IMR-90 (cell line): Measurements from ENCODE around the gene CBFA2T3. TPM values are rescaled to one million over a fixed set of nuclear protein-coding genes. Genes with fewer than 3 reads are reported as not detected.

ENCODE experiments used
- ATAC-seq: fragments of 200-7000 bp; cut with Tn5 transposase; 2 replicates; pipeline ENCODE4 v1.9.1; 2020; ENCODE audit warnings: low read depth, mild to moderate bottlenecking, moderate library complexity
- BruUV-seq: library from RNA; stranded (reverse); fragments of 400-500 nt; replicated peaks from 2 replicates; lab custom pipeline; 2021; lab: Mats Ljungman, UMichigan
- CTCF ChIA-PET: fragments of 300-600 bp; formaldehyde crosslinking; extraction: SDS; loops from one replicate; lab custom pipeline; 2021; ENCODE audit warnings: antibody characterized with exemption; lab: Yijun Ruan, JAX
- POLR2A ChIA-PET: fragments of 300-600 bp; sonication (Branson Sonifier 250); formaldehyde crosslinking; loops from one replicate; lab custom pipeline; 2022; ENCODE audit warnings: antibody characterized with exemption; ENCODE audit not compliant: unreplicated experiment; lab: Charles Lee
- DNase-seq: peaks from one replicate; pipeline ENCODE4 v3.0.0; 2013
- H2AFZ ChIP-seq: replicated peaks from 2 replicates; pipeline ENCODE3; 2013; ENCODE audit warnings: low read length, mild to moderate bottlenecking; ENCODE audit not compliant: poor library complexity
- H2AK5ac ChIP-seq: 2 replicates; pipeline ENCODE4 v1.6.1; 2013; ENCODE audit warnings: low read depth, low read length, inconsistent platforms
- H2AK9ac ChIP-seq: replicated peaks from 2 replicates; pipeline ENCODE3; 2013; ENCODE audit warnings: mild to moderate bottlenecking, low read depth, low read length, moderate library complexity; ENCODE audit not compliant: poor library complexity
- H2BK120ac ChIP-seq: 2 replicates; pipeline ENCODE4 v1.6.1; 2013; ENCODE audit warnings: low read depth, low read length, inconsistent platforms
- H2BK15ac ChIP-seq: 3 replicates; pipeline ENCODE4 v1.6.1; 2013; ENCODE audit warnings: low read depth, low read length, inconsistent platforms
- H2BK20ac ChIP-seq: 2 replicates; pipeline ENCODE4 v1.6.1; 2013; ENCODE audit warnings: low read depth, mild to moderate bottlenecking, inconsistent platforms, low read length, moderate library complexity
- H2BK5ac ChIP-seq: 2 replicates; pipeline ENCODE4 v1.6.1; 2013; ENCODE audit warnings: mild to moderate bottlenecking, low read depth, low read length, inconsistent platforms; ENCODE audit not compliant: poor library complexity, severe bottlenecking
- H3K14ac ChIP-seq: replicated peaks from 2 replicates; pipeline ENCODE4 v1.6.1; 2013; ENCODE audit warnings: low read depth, low read length, inconsistent platforms
- H3K18ac ChIP-seq: 2 replicates; pipeline ENCODE4 v1.6.1; 2013; ENCODE audit warnings: low read depth, low read length, control low read depth
- H3K23ac ChIP-seq: 2 replicates; pipeline ENCODE4 v1.6.1; 2013; ENCODE audit warnings: low read depth, low read length, inconsistent platforms
- H3K27ac ChIP-seq: 2 replicates; pipeline ENCODE4 v1.5.1; 2013; ENCODE audit warnings: mild to moderate bottlenecking, control low read depth, low read length; ENCODE audit not compliant: insufficient read depth
- H3K27me3 ChIP-seq: 2 replicates; pipeline ENCODE4 v1.6.1; 2013; ENCODE audit warnings: low read length; ENCODE audit not compliant: control insufficient read depth, insufficient read depth
- H3K36me3 ChIP-seq: 2 replicates; pipeline ENCODE4 v1.6.1; 2013; ENCODE audit warnings: low read length, mixed read lengths; ENCODE audit not compliant: control insufficient read depth, insufficient read depth
- H3K4ac ChIP-seq: 2 replicates; pipeline ENCODE4 v1.6.1; 2013; ENCODE audit warnings: low read depth, low read length, inconsistent platforms
- H3K4me1 ChIP-seq: 2 replicates; pipeline ENCODE4 v1.6.1; 2013; ENCODE audit warnings: low read length, mixed read lengths; ENCODE audit not compliant: control insufficient read depth, insufficient read depth
- H3K4me2 ChIP-seq: 2 replicates; pipeline ENCODE4 v1.6.1; 2013; ENCODE audit warnings: low read depth, mild to moderate bottlenecking, control low read depth, low read length, moderate library complexity
- H3K4me3 ChIP-seq: 2 replicates; pipeline ENCODE4 v1.5.1; 2013; ENCODE audit warnings: low read depth, mild to moderate bottlenecking, control low read depth, low read length, moderate library complexity; ENCODE audit not compliant: insufficient read depth
- H3K56ac ChIP-seq: 2 replicates; pipeline ENCODE4 v1.6.1; 2013; ENCODE audit warnings: low read length, inconsistent platforms; ENCODE audit not compliant: insufficient read depth; ENCODE audit errors: extremely low read depth
- H3K79me1 ChIP-seq, 2 experiments: 2 replicates each; pipeline ENCODE4 v1.6.1; 2013; ENCODE audit warnings: low read length in 2 of 2, inconsistent platforms in 1 of 2, low read depth in 1 of 2
- H3K9ac ChIP-seq: 2 replicates; pipeline ENCODE4 v1.6.1; 2013; ENCODE audit warnings: low read depth, low read length, control low read depth
- H3K9me1 ChIP-seq: 2 replicates; pipeline ENCODE4 v1.6.1; 2013; ENCODE audit warnings: low read length, inconsistent platforms; ENCODE audit not compliant: insufficient read depth
- H3K9me3 ChIP-seq: 2 replicates; pipeline ENCODE4 v1.6.1; 2013; ENCODE audit warnings: low read length; ENCODE audit not compliant: control insufficient read depth, insufficient read depth
- H4K20me1 ChIP-seq: 2 replicates; pipeline ENCODE4 v1.6.1; 2013; ENCODE audit warnings: low read length, inconsistent platforms; ENCODE audit not compliant: insufficient read depth
- H4K5ac ChIP-seq: 2 replicates; pipeline ENCODE4 v1.6.1; 2013; ENCODE audit warnings: mild to moderate bottlenecking, low read depth, low read length, control low read depth
- H4K8ac ChIP-seq, 2 experiments: 2 replicates each; pipeline ENCODE4 v1.6.1; 2013; ENCODE audit warnings: low read depth in 2 of 2, low read length in 2 of 2, control low read depth in 1 of 2, inconsistent platforms in 1 of 2
- H4K91ac ChIP-seq: 2 replicates; pipeline ENCODE4 v1.6.1; 2013; ENCODE audit warnings: low read depth, low read length, inconsistent platforms; ENCODE audit not compliant: insufficient read depth
- BHLHE40 ChIP-seq: fragments of 150-350 bp; IDR thresholded peaks from 2 replicates; pipeline ENCODE4 v1.6.1; 2016; ENCODE audit warnings: mild to moderate bottlenecking, low read depth, low read length
- CEBPB ChIP-seq: IDR thresholded peaks from 2 replicates; pipeline ENCODE4 v1.6.1; 2012; ENCODE audit warnings: low read depth, low read length, improper control_type of control experiment
- CHD1 ChIP-seq: IDR thresholded peaks from 2 replicates; pipeline ENCODE4 v1.6.1; 2012; ENCODE audit warnings: low read depth, low read length, improper control_type of control experiment
- CTCF ChIP-seq: conservative IDR thresholded peaks from 2 replicates; pipeline ENCODE4 v1.5.1; 2012; ENCODE audit warnings: mild to moderate bottlenecking, low read depth, low read length, improper control_type of control experiment
- ELK1 ChIP-seq: fragments of 150-350 bp; IDR thresholded peaks from 2 replicates; pipeline ENCODE4 v1.6.1; 2016; ENCODE audit warnings: low read depth, mild to moderate bottlenecking, low read length, moderate library complexity, borderline replicate concordance
- FOS ChIP-seq: fragments of 150-350 bp; IDR thresholded peaks from 2 replicates; pipeline ENCODE4 v1.6.1; 2016; ENCODE audit warnings: low read depth, low read length
- MAFK ChIP-seq: IDR thresholded peaks from 2 replicates; pipeline ENCODE4 v1.6.1; 2012; ENCODE audit warnings: low read depth, low read length, improper control_type of control experiment
- MAZ ChIP-seq: IDR thresholded peaks from 2 replicates; pipeline ENCODE4 v1.6.1; 2012; ENCODE audit warnings: low read depth, mild to moderate bottlenecking, low read length, improper control_type of control experiment, moderate library complexity, borderline replicate concordance
- MXI1 ChIP-seq: IDR thresholded peaks from 2 replicates; pipeline ENCODE4 v1.6.1; 2012; ENCODE audit warnings: low read depth, mild to moderate bottlenecking, low read length, moderate library complexity, borderline replicate concordance
- NFE2L2 ChIP-seq: fragments of 150-350 bp; IDR thresholded peaks from 2 replicates; pipeline ENCODE4 v1.6.1; 2016; ENCODE audit warnings: low read depth, mild to moderate bottlenecking, low read length
- POLR2A ChIP-seq: IDR thresholded peaks from 2 replicates; pipeline ENCODE4 v1.6.1; 2012; ENCODE audit warnings: mild to moderate bottlenecking, low read depth, low read length
- RAD21 ChIP-seq: IDR thresholded peaks from 2 replicates; pipeline ENCODE4 v1.6.1; 2012; ENCODE audit warnings: low read length, improper control_type of control experiment
- RCOR1 ChIP-seq: IDR thresholded peaks from 2 replicates; pipeline ENCODE4 v1.6.1; 2012; ENCODE audit warnings: mild to moderate bottlenecking, low read length, improper control_type of control experiment; ENCODE audit not compliant: insufficient replicate concordance
- RFX5 ChIP-seq: IDR thresholded peaks from 2 replicates; pipeline ENCODE4 v1.8.0; 2012; ENCODE audit warnings: low read depth, mild to moderate bottlenecking, low read length, moderate library complexity
- SMC3 ChIP-seq: fragments of 150-350 bp; IDR thresholded peaks from 2 replicates; pipeline ENCODE4 v1.6.1; 2016; ENCODE audit warnings: low read depth, mild to moderate bottlenecking, antibody characterized with exemption, low read length, moderate library complexity
- USF2 ChIP-seq: fragments of 150-350 bp; IDR thresholded peaks from 2 replicates; pipeline ENCODE4 v1.6.1; 2017; ENCODE audit warnings: mild to moderate bottlenecking, antibody characterized with exemption, low read length, low read depth
- WGBS, 2 experiments: methylation state at CpG; one replicate each; pipeline versions ENCODE4 v1.1.5 to v1.1.7; 2013; ENCODE audit warnings: missing lambda C conversion rate in 2 of 2; ENCODE audit not compliant: insufficient read length in 1 of 2; ENCODE audit errors: extremely low coverage in 2 of 2; 5-methylcytosine and 5-hydroxymethylcytosine counted together
- dilution Hi-C: fragments of 300-500 bp; cut with HindIII; formaldehyde crosslinking; loops from one replicate; pipeline ENCODE4 v1.14.3; 2018; ENCODE audit warnings: low sequenced_read_pairs; ENCODE audit not compliant: unreplicated experiment
- in situ Hi-C: fragments of 300-500 bp; cut with MboI; formaldehyde crosslinking; loops from 3 replicates; pipeline ENCODE4 v1.14.3; 2019; ENCODE audit warnings: low sequenced_read_pairs, inconsistent platforms, mixed read lengths
- intact Hi-C: fragments of 100-400 bp; cut with micrococcal nuclease; formaldehyde crosslinking; loops from 2 replicates; pipeline ENCODE4 v1.10.0; 2022
- polyA plus RNA-seq, 3 experiments: library from polyadenylated mRNA; depleted of rRNA; stranded (reverse); fragments of >200 nt; gene quantifications; 2 replicates each; pipeline ENCODE4 v1.2.3, GENCODE V29; 2012; ENCODE audit warnings: low replicate concordance in 1 of 3
- total RNA-seq: library from RNA; depleted of rRNA; stranded (reverse); fragments of >200 nt; gene quantifications from 2 replicates; pipeline ENCODE4 v1.2.3, GENCODE V29; 2012

Gene CBFA2T3
- total and polyA plus RNA-seq, 2 of the 4 experiments (the other 2 are of a cell fraction) = not detected

GRCh38 chr16:88937206-88937621 lies 39.8 kb downstream of the CBFA2T3 start:
- Histone ChIP-seq H3K27ac (no peak overlapping the region), H3K9me1 (no peaks in the 10 kb centered on the region), H3K4me1 (no peaks in the 10 kb centered on the region), H2AK5ac (no peak overlapping the region), H3K36me3 (no peaks in the 10 kb centered on the region), H3K4me3 (no peak overlapping the region), H3K14ac (no peak overlapping the region), H2BK15ac (no peak overlapping the region), H4K8ac (no peak overlapping the region), H3K4ac (no peak overlapping the region), H3K56ac (no peak overlapping the region), H3K27me3 (peaks cover 63% of the 10 kb centered on the region), H2AK9ac (no peak overlapping the region), H2AFZ (peak overlapping the region; percentile 7), H3K9ac (no peak overlapping the region), H2BK5ac (no peak overlapping the region), H2BK20ac (no peak overlapping the region), H3K9me3 (no peaks in the 10 kb centered on the region), H3K23ac (no peak overlapping the region), H4K5ac (no peak overlapping the region), H3K18ac (no peak overlapping the region), H2BK120ac (no peak overlapping the region), H3K79me1 (no peaks in the 10 kb centered on the region), H4K91ac (no peak overlapping the region), H3K4me2 (no peak overlapping the region), H4K20me1 (no peaks in the 10 kb centered on the region)
- TF ChIP-seq CTCF (no peak), CEBPB (no peak), MAZ (no peak), MAFK (no peak), MXI1 (no peak), CHD1 (no peak), POLR2A (no peak), USF2 (no peak), FOS (no peak), RFX5 (no peak), NFE2L2 (no peak), BHLHE40 (no peak), RCOR1 (no peak), RAD21 (no peak), ELK1 (no peak), SMC3 (no peak)
- 82% methylated on average over 13 of the region's 19 CpGs; no CpG with 5 or more reads in 1 of the 2 experiments for WGBS, 2 experiments
- POLR2A ChIA-PET = no interaction called here
- dilution Hi-C loops (no loop called here), intact Hi-C loops (no loop called here), in situ Hi-C loops (loop anchor here (10.0 kb wide), 1 partner anchor 278 kb away; the partner anchor contains the start of gene ZNF778)
- no TSS peak for BruUV-seq
- DNase-seq (no peak), ATAC-seq (no peak)
- CTCF ChIA-PET = no interaction called here
